Measurements from ENCODE around the gene DLGAP1.

DNA sequence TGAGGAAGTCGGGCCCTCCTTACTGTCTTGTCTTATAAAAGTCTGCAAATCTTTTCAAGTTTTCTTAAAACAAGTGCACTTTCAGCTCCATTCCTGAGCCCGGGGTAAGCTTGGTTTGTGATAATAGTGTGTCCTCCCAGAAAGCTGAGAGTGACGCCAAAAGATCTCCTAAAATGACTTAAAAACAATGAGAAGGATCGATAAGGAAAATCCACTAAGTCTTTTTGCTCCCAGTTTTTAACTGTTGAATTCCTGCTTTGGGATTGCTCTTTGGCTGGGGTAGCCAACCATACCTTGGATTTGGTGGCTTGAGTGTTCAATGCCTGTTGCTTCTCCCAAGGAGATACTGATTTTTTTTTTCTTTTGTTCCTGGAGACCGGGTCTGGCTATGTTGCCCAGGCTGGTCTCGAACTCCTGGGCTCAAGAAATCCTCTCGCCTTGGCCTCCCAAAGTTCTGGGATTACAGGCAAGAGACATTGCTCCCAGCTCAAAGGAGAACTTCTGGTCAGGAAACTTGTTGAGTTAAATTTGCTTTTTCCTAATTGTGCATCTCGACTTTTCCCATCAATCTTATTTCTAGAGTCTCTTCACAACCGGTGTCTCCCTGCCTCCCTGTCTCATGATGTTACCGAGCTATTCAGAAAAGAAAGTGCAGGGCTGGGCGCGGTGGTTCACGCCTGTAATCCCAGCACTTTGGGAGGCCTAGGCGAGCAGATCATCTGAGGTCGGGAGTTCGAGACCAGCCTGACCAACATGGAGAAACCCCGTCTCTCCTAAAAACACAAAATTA lies 1002.2 kb downstream of the DLGAP1 start:
- no peak for TF ChIP-seq POLR2A (IDR thresholded peaks at IDR 0.05)
- TF ChIP-seq, protein P1, sequence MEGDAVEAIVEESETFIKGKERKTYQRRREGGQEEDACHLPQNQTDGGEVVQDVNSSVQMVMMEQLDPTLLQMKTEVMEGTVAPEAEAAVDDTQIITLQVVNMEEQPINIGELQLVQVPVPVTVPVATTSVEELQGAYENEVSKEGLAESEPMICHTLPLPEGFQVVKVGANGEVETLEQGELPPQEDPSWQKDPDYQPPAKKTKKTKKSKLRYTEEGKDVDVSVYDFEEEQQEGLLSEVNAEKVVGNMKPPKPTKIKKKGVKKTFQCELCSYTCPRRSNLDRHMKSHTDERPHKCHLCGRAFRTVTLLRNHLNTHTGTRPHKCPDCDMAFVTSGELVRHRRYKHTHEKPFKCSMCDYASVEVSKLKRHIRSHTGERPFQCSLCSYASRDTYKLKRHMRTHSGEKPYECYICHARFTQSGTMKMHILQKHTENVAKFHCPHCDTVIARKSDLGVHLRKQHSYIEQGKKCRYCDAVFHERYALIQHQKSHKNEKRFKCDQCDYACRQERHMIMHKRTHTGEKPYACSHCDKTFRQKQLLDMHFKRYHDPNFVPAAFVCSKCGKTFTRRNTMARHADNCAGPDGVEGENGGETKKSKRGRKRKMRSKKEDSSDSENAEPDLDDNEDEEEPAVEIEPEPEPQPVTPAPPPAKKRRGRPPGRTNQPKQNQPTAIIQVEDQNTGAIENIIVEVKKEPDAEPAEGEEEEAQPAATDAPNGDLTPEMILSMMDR (IDR thresholded peaks at IDR 0.05): no peak

Measured in right lobe of liver (tissue), 4 donors.